HepG2 (cell line): ENCODE measurements around the gene SGMS1. TPM values are rescaled to one million over a fixed set of nuclear protein-coding genes. Genes with fewer than 3 reads are reported as not detected.

Experiments used
- ATAC-seq: fragments of 200-7000 bp; cut with Tn5 transposase; 3 replicates; pipeline ENCODE4 v1.9.1; 2020; ENCODE audit warnings: mild to moderate bottlenecking, moderate library complexity
- BruUV-seq: library from RNA; stranded (reverse); fragments of 400-500 nt; replicated peaks from 2 replicates; lab custom pipeline; 2021; lab: Mats Ljungman, UMichigan
- CTCF ChIA-PET: fragments of 300-600 bp; formaldehyde crosslinking; extraction: SDS; loops from one replicate; lab custom pipeline; 2021; ENCODE audit warnings: low total read pairs, inconsistent platforms, low intra/inter-chr PET ratio; lab: Yijun Ruan, JAX
- POLR2A ChIA-PET: fragments of 350-600 bp; sonication (Branson Sonifier 250); formaldehyde crosslinking; loops from one replicate; lab custom pipeline; 2020; ENCODE audit warnings: antibody characterized with exemption, inconsistent platforms; lab: Yijun Ruan, JAX
- DNase-seq: peaks from one replicate; pipeline ENCODE4 v3.0.0-alpha.2; 2015; ENCODE audit warnings: low spot score
- FAIRE-seq: peaks from 3 replicates; lab custom pipeline; 2011; peaks lifted over from hg19 to GRCh38; lab: Jason Lieb, UNC
- H2AFZ ChIP-seq: one replicate; pipeline ENCODE4 v1.6.1; 2011; ENCODE audit warnings: low read length, inconsistent platforms
- H3K27ac ChIP-seq: fragments of 300-600 bp; 3 replicates; pipeline ENCODE4 v1.8.0; 2011; ENCODE audit warnings: mixed run types, mild to moderate bottlenecking, mixed read lengths, low read length, inconsistent platforms; ENCODE audit not compliant: insufficient read depth; ENCODE audit errors: extremely low read length
- H3K27me3 ChIP-seq, 2 experiments: fragments of 200-600 bp in 1 of 2; 2 replicates in 1 of 2; 3 replicates in 1 of 2; pipeline versions ENCODE4 v1.6.0 to v1.8.0; 2011; ENCODE audit warnings: low read length in 2 of 2, mild to moderate bottlenecking in 2 of 2, moderate library complexity in 2 of 2, inconsistent platforms in 1 of 2; ENCODE audit not compliant: insufficient read depth in 2 of 2, control insufficient read depth in 1 of 2
- H3K36me3 ChIP-seq, 2 experiments: fragments of 200-600 bp in 1 of 2; replicated peaks in 1 of 2; 2 replicates in 1 of 2; 3 replicates in 1 of 2; pipeline versions ENCODE4 v1.5.1 to v1.8.0; 2011; ENCODE audit warnings: low read length in 2 of 2, inconsistent platforms in 1 of 2; ENCODE audit not compliant: insufficient read depth in 2 of 2, control insufficient read depth in 1 of 2
- H3K4me1 ChIP-seq: 2 replicates; pipeline ENCODE4 v1.5.1; 2012; ENCODE audit warnings: low read length, inconsistent platforms; ENCODE audit not compliant: insufficient read depth
- H3K4me2 ChIP-seq: 2 replicates; pipeline ENCODE4 v1.6.0; 2011; ENCODE audit warnings: low read depth, low read length, inconsistent platforms
- H3K4me3 ChIP-seq, 3 experiments: fragments of 200-600 bp in 1 of 3; sonication (generic), shearing (Covaris generic) in 1 of 3; replicated peaks in 1 of 3; 2 replicates each; pipeline ENCODE4 v1.5.1; 2011 to 2016; ENCODE audit warnings: low read length in 3 of 3, inconsistent platforms in 2 of 3, low read depth in 2 of 3, mild to moderate bottlenecking in 2 of 3, control low read depth in 1 of 3, mixed read lengths in 1 of 3; ENCODE audit not compliant: insufficient read depth in 1 of 3
- H3K79me2 ChIP-seq: one replicate; pipeline ENCODE4 v1.6.1; 2011; ENCODE audit warnings: low read length, inconsistent platforms; ENCODE audit not compliant: insufficient read depth
- H3K9ac ChIP-seq: 2 replicates; pipeline ENCODE4 v1.6.0; 2011; ENCODE audit warnings: mild to moderate bottlenecking, low read depth, low read length, inconsistent platforms; ENCODE audit not compliant: insufficient read depth
- H3K9me3 ChIP-seq: 2 replicates; pipeline ENCODE4 v1.5.1; 2012; ENCODE audit warnings: mild to moderate bottlenecking, low read length
- H4K20me1 ChIP-seq: 2 replicates; pipeline ENCODE4 v1.6.0; 2011; ENCODE audit warnings: inconsistent platforms, mild to moderate bottlenecking, low read length, moderate library complexity; ENCODE audit not compliant: insufficient read depth
- FOXK2 ChIP-seq: fragments of 450-650 bp; IDR thresholded peaks from 2 replicates; pipeline ENCODE4 v1.6.1; 2016
- KLF9 ChIP-seq: IDR thresholded peaks from 2 replicates; pipeline ENCODE4 v1.6.1; 2016; ENCODE audit warnings: low read depth
- NR2F6 ChIP-seq, 2 experiments: IDR thresholded peaks; 2 replicates each; pipeline ENCODE4 v1.6.1; 2016; ENCODE audit warnings: antibody characterized with exemption in 1 of 2, mild to moderate bottlenecking in 1 of 2
- U2AF2 ChIP-seq: fragments of 200-400 bp; formaldehyde crosslinking; IDR thresholded peaks from 2 replicates; pipeline ENCODE4 v1.6.1; 2017; ENCODE audit warnings: low read depth, mild to moderate bottlenecking, low read length
- ZBTB38 ChIP-seq: sonication (generic); formaldehyde crosslinking; IDR thresholded peaks from 2 replicates; pipeline ENCODE4 v1.5.1; 2020; ENCODE audit warnings: mild to moderate bottlenecking, missing genetic modification reagents
- ZNF569 ChIP-seq: sonication (generic); formaldehyde crosslinking; IDR thresholded peaks from 2 replicates; pipeline ENCODE4 v1.5.0; 2020; ENCODE audit warnings: mild to moderate bottlenecking, missing genetic modification reagents, moderate library complexity, borderline replicate concordance
- WGBS: methylation state at CpG from one replicate; pipeline ENCODE4 v1.1.6; 2017; ENCODE audit warnings: low lambda C conversion rate; 5-methylcytosine and 5-hydroxymethylcytosine counted together
- in situ Hi-C: cut with HindIII; loops from 2 replicates; pipeline ENCODE4 v1.10.0; 2017; ENCODE audit warnings: low pct_unique_long_range_greater_than_20kb; ENCODE audit not compliant: extremely low pct_ligation_motif_present
- intact Hi-C: fragments of 100-400 bp; cut with micrococcal nuclease; formaldehyde crosslinking; loops from one replicate; pipeline ENCODE4 v1.10.0; 2022; ENCODE audit not compliant: unreplicated experiment
- polyA plus RNA-seq, 8 experiments: library from polyadenylated mRNA; depleted of rRNA in 3 of 8; stranded (reverse) in 7 of 8; unstranded in 1 of 8; fragments of >200 nt; fragmentation: Illumina TruSeq in 4 of 8; extraction: Trizol in 4 of 8; gene quantifications; 2 replicates each; pipeline versions ENCODE4 v1.2.1 to v1.2.3, GENCODE V29; 2011 to 2016; ENCODE audit warnings: low read depth in 4 of 8, missing spikeins in 1 of 8, mixed read lengths in 1 of 8; ENCODE audit not compliant: insufficient read depth in 1 of 8
- total RNA-seq, 5 experiments: library from RNA; depleted of rRNA; stranded (reverse); fragments of >200 nt; fragmentation: Illumina TruSeq; extraction: Trizol; gene quantifications; 2 replicates each; pipeline ENCODE4 v1.2.3, GENCODE V29; 2016; ENCODE audit warnings: low read depth in 1 of 5
- TF ChIP-seq, protein P1 (sequence below): sonication (generic); formaldehyde crosslinking; IDR thresholded peaks from 2 replicates; pipeline ENCODE4 v1.9.0; 2021; ENCODE audit warnings: missing genetic modification reagents, mild to moderate bottlenecking, borderline replicate concordance
- TF ChIP-seq, protein P2 (sequence below): fragments of 450-650 bp; IDR thresholded peaks from 2 replicates; pipeline ENCODE4 v1.6.1; 2016
- TF ChIP-seq, protein P3 (sequence below): sonication (generic); formaldehyde crosslinking; IDR thresholded peaks from 2 replicates; pipeline ENCODE4 v1.4.0; 2020; ENCODE audit warnings: missing genetic modification reagents, borderline replicate concordance

Gene SGMS1
- total and polyA plus RNA-seq, 2 of the 13 experiments (the other 11 are each of a cell fraction or from before 2014, with no cell fraction given): 6.5 to 15.1 TPM

DNA sequence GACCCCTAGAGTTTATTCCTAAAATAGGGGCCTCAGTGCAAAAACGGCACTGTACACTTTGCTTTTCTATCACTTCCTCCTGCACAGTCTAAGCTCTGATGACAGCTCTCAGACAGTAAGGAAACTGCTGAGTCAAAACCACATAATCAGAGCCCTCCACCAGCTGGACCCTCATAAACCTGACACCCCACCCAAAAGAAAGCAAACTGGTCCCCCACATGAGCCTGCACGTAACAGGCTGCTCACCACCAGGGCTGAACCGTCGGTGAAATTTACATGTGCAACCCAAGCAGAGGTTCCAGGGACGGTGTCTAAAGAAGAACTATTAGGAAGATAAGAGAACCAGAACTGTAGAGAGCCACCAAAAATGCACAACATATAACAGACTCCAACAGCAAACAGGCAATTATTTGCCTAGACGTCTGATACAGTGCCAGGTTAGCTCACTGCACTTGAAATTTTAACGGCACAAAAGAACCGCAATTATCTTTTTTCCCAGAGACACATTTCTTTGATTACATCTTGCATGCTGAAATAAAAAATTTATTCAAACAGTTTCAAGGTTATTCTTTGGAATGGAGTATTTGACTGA lies 19.6 kb downstream of the SGMS1 start:
- H3K4me3 ChIP-seq: no peak overlapping the region; a peak in 1 of 6 replicates
- POLR2A ChIA-PET: interaction anchor here (1.2 to 2.3 kb wide), 5 partner anchors 11 to 32 kb away, joined by 4 to 27 read pairs (median 5); partner anchors contain the start of gene SGMS1

More for the DNA sequence above, 19.6 kb downstream of the SGMS1 start:
- intact Hi-C loops: no loop called here
- Histone ChIP-seq H3K36me3 (no peaks in the 10 kb centered on the region), H3K9ac (no peak overlapping the region), H3K27ac (no peak overlapping the region), H3K4me1 (peaks cover 66% of the 10 kb centered on the region), H3K9me3 (no peaks in the 10 kb centered on the region), H4K20me1 (peaks cover 10% of the 10 kb centered on the region), H3K4me2 (peak overlapping the region; percentile 49), H3K79me2 (peaks cover 22% of the 10 kb centered on the region), H2AFZ (no peak overlapping the region), H3K27me3 (no peaks in the 10 kb centered on the region)
- WGBS: 47% methylated on average over 8 of the region's 8 CpGs
- DNase-seq (no peak), FAIRE-seq (no peak), ATAC-seq (peak; percentile 10; the same call in 1 of the 3 replicates)
- BruUV-seq: no TSS peak
- CTCF ChIA-PET: no interaction called here
- TF ChIP-seq NR2F6 (IDR thresholded peaks at IDR 0.05) (0 out of 2 replicates have a peak, but pooled peaks have one; percentile 26), NR2F6 (CRISPR knock-in tag; IDR thresholded peaks at IDR 0.05) (no peak), ZNF569 (CRISPR knock-in tag) (no peak), ZBTB38 (no peak), KLF9 (CRISPR knock-in tag) (no peak), FOXK2 (no peak), U2AF2 (no peak)
- TF ChIP-seq, protein P1, sequence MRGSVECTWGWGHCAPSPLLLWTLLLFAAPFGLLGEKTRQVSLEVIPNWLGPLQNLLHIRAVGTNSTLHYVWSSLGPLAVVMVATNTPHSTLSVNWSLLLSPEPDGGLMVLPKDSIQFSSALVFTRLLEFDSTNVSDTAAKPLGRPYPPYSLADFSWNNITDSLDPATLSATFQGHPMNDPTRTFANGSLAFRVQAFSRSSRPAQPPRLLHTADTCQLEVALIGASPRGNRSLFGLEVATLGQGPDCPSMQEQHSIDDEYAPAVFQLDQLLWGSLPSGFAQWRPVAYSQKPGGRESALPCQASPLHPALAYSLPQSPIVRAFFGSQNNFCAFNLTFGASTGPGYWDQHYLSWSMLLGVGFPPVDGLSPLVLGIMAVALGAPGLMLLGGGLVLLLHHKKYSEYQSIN (CRISPR knock-in tag): no peak
- TF ChIP-seq, protein P2, sequence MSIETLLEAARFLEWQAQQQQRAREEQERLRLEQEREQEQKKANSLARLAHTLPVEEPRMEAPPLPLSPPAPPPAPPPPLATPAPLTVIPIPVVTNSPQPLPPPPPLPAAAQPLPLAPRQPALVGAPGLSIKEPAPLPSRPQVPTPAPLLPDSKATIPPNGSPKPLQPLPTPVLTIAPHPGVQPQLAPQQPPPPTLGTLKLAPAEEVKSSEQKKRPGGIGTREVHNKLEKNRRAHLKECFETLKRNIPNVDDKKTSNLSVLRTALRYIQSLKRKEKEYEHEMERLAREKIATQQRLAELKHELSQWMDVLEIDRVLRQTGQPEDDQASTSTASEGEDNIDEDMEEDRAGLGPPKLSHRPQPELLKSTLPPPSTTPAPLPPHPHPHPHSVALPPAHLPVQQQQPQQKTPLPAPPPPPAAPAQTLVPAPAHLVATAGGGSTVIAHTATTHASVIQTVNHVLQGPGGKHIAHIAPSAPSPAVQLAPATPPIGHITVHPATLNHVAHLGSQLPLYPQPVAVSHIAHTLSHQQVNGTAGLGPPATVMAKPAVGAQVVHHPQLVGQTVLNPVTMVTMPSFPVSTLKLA: no peak
- TF ChIP-seq, protein P3, sequence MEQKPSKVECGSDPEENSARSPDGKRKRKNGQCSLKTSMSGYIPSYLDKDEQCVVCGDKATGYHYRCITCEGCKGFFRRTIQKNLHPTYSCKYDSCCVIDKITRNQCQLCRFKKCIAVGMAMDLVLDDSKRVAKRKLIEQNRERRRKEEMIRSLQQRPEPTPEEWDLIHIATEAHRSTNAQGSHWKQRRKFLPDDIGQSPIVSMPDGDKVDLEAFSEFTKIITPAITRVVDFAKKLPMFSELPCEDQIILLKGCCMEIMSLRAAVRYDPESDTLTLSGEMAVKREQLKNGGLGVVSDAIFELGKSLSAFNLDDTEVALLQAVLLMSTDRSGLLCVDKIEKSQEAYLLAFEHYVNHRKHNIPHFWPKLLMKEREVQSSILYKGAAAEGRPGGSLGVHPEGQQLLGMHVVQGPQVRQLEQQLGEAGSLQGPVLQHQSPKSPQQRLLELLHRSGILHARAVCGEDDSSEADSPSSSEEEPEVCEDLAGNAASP (CRISPR knock-in tag): no peak
- in situ Hi-C loops: no loop called here
